IMR-90 (cell line): ENCODE results near the gene EXOC6. TPM values are rescaled to one million over a fixed set of nuclear protein-coding genes. Genes with fewer than 3 reads are reported as not detected.

Experiments used
- ATAC-seq: fragments of 200-7000 bp; cut with Tn5 transposase; 2 replicates; pipeline ENCODE4 v1.9.1; 2020; ENCODE audit warnings: low read depth, mild to moderate bottlenecking, moderate library complexity
- BruUV-seq: library from RNA; stranded (reverse); fragments of 400-500 nt; replicated peaks from 2 replicates; lab custom pipeline; 2021; lab: Mats Ljungman, UMichigan
- CTCF ChIA-PET: fragments of 300-600 bp; formaldehyde crosslinking; extraction: SDS; loops from one replicate; lab custom pipeline; 2021; ENCODE audit warnings: antibody characterized with exemption; lab: Yijun Ruan, JAX
- POLR2A ChIA-PET: fragments of 300-600 bp; sonication (Branson Sonifier 250); formaldehyde crosslinking; loops from one replicate; lab custom pipeline; 2022; ENCODE audit warnings: antibody characterized with exemption; ENCODE audit not compliant: unreplicated experiment; lab: Charles Lee
- DNase-seq: peaks from one replicate; pipeline ENCODE4 v3.0.0; 2013
- H2AFZ ChIP-seq: replicated peaks from 2 replicates; pipeline ENCODE3; 2013; ENCODE audit warnings: low read length, mild to moderate bottlenecking; ENCODE audit not compliant: poor library complexity
- H2AK5ac ChIP-seq: 2 replicates; pipeline ENCODE4 v1.6.1; 2013; ENCODE audit warnings: low read depth, low read length, inconsistent platforms
- H2AK9ac ChIP-seq: replicated peaks from 2 replicates; pipeline ENCODE3; 2013; ENCODE audit warnings: mild to moderate bottlenecking, low read depth, low read length, moderate library complexity; ENCODE audit not compliant: poor library complexity
- H2BK120ac ChIP-seq: 2 replicates; pipeline ENCODE4 v1.6.1; 2013; ENCODE audit warnings: low read depth, low read length, inconsistent platforms
- H2BK15ac ChIP-seq: 3 replicates; pipeline ENCODE4 v1.6.1; 2013; ENCODE audit warnings: low read depth, low read length, inconsistent platforms
- H2BK20ac ChIP-seq: 2 replicates; pipeline ENCODE4 v1.6.1; 2013; ENCODE audit warnings: low read depth, mild to moderate bottlenecking, inconsistent platforms, low read length, moderate library complexity
- H2BK5ac ChIP-seq: 2 replicates; pipeline ENCODE4 v1.6.1; 2013; ENCODE audit warnings: mild to moderate bottlenecking, low read depth, low read length, inconsistent platforms; ENCODE audit not compliant: poor library complexity, severe bottlenecking
- H3K14ac ChIP-seq: replicated peaks from 2 replicates; pipeline ENCODE4 v1.6.1; 2013; ENCODE audit warnings: low read depth, low read length, inconsistent platforms
- H3K18ac ChIP-seq: 2 replicates; pipeline ENCODE4 v1.6.1; 2013; ENCODE audit warnings: low read depth, low read length, control low read depth
- H3K23ac ChIP-seq: 2 replicates; pipeline ENCODE4 v1.6.1; 2013; ENCODE audit warnings: low read depth, low read length, inconsistent platforms
- H3K27ac ChIP-seq: 2 replicates; pipeline ENCODE4 v1.5.1; 2013; ENCODE audit warnings: mild to moderate bottlenecking, control low read depth, low read length; ENCODE audit not compliant: insufficient read depth
- H3K27me3 ChIP-seq: 2 replicates; pipeline ENCODE4 v1.6.1; 2013; ENCODE audit warnings: low read length; ENCODE audit not compliant: control insufficient read depth, insufficient read depth
- H3K36me3 ChIP-seq: 2 replicates; pipeline ENCODE4 v1.6.1; 2013; ENCODE audit warnings: low read length, mixed read lengths; ENCODE audit not compliant: control insufficient read depth, insufficient read depth
- H3K4ac ChIP-seq: 2 replicates; pipeline ENCODE4 v1.6.1; 2013; ENCODE audit warnings: low read depth, low read length, inconsistent platforms
- H3K4me1 ChIP-seq: 2 replicates; pipeline ENCODE4 v1.6.1; 2013; ENCODE audit warnings: low read length, mixed read lengths; ENCODE audit not compliant: control insufficient read depth, insufficient read depth
- H3K4me2 ChIP-seq: 2 replicates; pipeline ENCODE4 v1.6.1; 2013; ENCODE audit warnings: low read depth, mild to moderate bottlenecking, control low read depth, low read length, moderate library complexity
- H3K4me3 ChIP-seq: 2 replicates; pipeline ENCODE4 v1.5.1; 2013; ENCODE audit warnings: low read depth, mild to moderate bottlenecking, control low read depth, low read length, moderate library complexity; ENCODE audit not compliant: insufficient read depth
- H3K56ac ChIP-seq: 2 replicates; pipeline ENCODE4 v1.6.1; 2013; ENCODE audit warnings: low read length, inconsistent platforms; ENCODE audit not compliant: insufficient read depth; ENCODE audit errors: extremely low read depth
- H3K79me1 ChIP-seq, 2 experiments: 2 replicates each; pipeline ENCODE4 v1.6.1; 2013; ENCODE audit warnings: low read length in 2 of 2, inconsistent platforms in 1 of 2, low read depth in 1 of 2
- H3K9ac ChIP-seq: 2 replicates; pipeline ENCODE4 v1.6.1; 2013; ENCODE audit warnings: low read depth, low read length, control low read depth
- H3K9me1 ChIP-seq: 2 replicates; pipeline ENCODE4 v1.6.1; 2013; ENCODE audit warnings: low read length, inconsistent platforms; ENCODE audit not compliant: insufficient read depth
- H3K9me3 ChIP-seq: 2 replicates; pipeline ENCODE4 v1.6.1; 2013; ENCODE audit warnings: low read length; ENCODE audit not compliant: control insufficient read depth, insufficient read depth
- H4K20me1 ChIP-seq: 2 replicates; pipeline ENCODE4 v1.6.1; 2013; ENCODE audit warnings: low read length, inconsistent platforms; ENCODE audit not compliant: insufficient read depth
- H4K5ac ChIP-seq: 2 replicates; pipeline ENCODE4 v1.6.1; 2013; ENCODE audit warnings: mild to moderate bottlenecking, low read depth, low read length, control low read depth
- H4K8ac ChIP-seq, 2 experiments: 2 replicates each; pipeline ENCODE4 v1.6.1; 2013; ENCODE audit warnings: low read depth in 2 of 2, low read length in 2 of 2, control low read depth in 1 of 2, inconsistent platforms in 1 of 2
- H4K91ac ChIP-seq: 2 replicates; pipeline ENCODE4 v1.6.1; 2013; ENCODE audit warnings: low read depth, low read length, inconsistent platforms; ENCODE audit not compliant: insufficient read depth
- CEBPB ChIP-seq: IDR thresholded peaks from 2 replicates; pipeline ENCODE4 v1.6.1; 2012; ENCODE audit warnings: low read depth, low read length, improper control_type of control experiment
- SMC3 ChIP-seq: fragments of 150-350 bp; IDR thresholded peaks from 2 replicates; pipeline ENCODE4 v1.6.1; 2016; ENCODE audit warnings: low read depth, mild to moderate bottlenecking, antibody characterized with exemption, low read length, moderate library complexity
- WGBS, 2 experiments: methylation state at CpG; one replicate each; pipeline versions ENCODE4 v1.1.5 to v1.1.7; 2013; ENCODE audit warnings: missing lambda C conversion rate in 2 of 2; ENCODE audit not compliant: insufficient read length in 1 of 2; ENCODE audit errors: extremely low coverage in 2 of 2; 5-methylcytosine and 5-hydroxymethylcytosine counted together
- dilution Hi-C: fragments of 300-500 bp; cut with HindIII; formaldehyde crosslinking; loops from one replicate; pipeline ENCODE4 v1.14.3; 2018; ENCODE audit warnings: low sequenced_read_pairs; ENCODE audit not compliant: unreplicated experiment
- in situ Hi-C: fragments of 300-500 bp; cut with MboI; formaldehyde crosslinking; loops from 3 replicates; pipeline ENCODE4 v1.14.3; 2019; ENCODE audit warnings: low sequenced_read_pairs, inconsistent platforms, mixed read lengths
- intact Hi-C: fragments of 100-400 bp; cut with micrococcal nuclease; formaldehyde crosslinking; loops from 2 replicates; pipeline ENCODE4 v1.10.0; 2022
- polyA plus RNA-seq, 3 experiments: library from polyadenylated mRNA; depleted of rRNA; stranded (reverse); fragments of >200 nt; gene quantifications; 2 replicates each; pipeline ENCODE4 v1.2.3, GENCODE V29; 2012; ENCODE audit warnings: low replicate concordance in 1 of 3
- total RNA-seq: library from RNA; depleted of rRNA; stranded (reverse); fragments of >200 nt; gene quantifications from 2 replicates; pipeline ENCODE4 v1.2.3, GENCODE V29; 2012
- TF ChIP-seq, protein P1 (sequence below): fragments of 150-350 bp; IDR thresholded peaks from 2 replicates; pipeline ENCODE4 v1.6.1; 2017; ENCODE audit warnings: mild to moderate bottlenecking, antibody characterized with exemption, low read length, low read depth

Gene EXOC6
- total and polyA plus RNA-seq, 2 of the 4 experiments (the other 2 are of a cell fraction), result 4.5 to 11.5 TPM

DNA sequence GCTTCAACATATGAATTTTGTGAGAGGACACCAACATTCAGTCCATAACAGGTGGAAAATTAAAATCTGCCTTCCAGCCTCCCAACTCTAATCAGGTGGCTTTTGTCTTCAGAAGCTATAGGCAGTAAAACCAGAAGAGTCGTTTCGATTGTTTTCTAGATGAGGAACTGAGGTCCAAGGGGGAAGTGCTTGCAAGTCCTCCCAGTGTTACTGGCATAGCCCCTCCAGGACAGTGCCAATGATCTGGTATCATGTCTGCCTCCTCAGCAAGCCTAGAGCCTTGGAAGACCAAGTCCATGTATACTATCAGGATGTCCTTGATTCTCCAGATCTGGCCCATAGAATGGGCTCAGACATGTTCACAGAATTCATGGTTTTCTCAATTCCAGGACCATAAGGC is 242.3 kb downstream of the EXOC6 start:
- Histone ChIP-seq H3K9me1 (no peaks in the 10 kb centered on the region; the same call in 1 of the 2 replicates), H4K8ac (no peak overlapping the region), H2BK5ac (no peak overlapping the region), H2AK9ac (no peak overlapping the region), H3K36me3 (no peaks in the 10 kb centered on the region), H3K27me3 (peaks cover 25% of the 10 kb centered on the region), H3K4me3 (no peak overlapping the region), H3K9me3 (no peaks in the 10 kb centered on the region), H4K20me1 (no peaks in the 10 kb centered on the region), H2AFZ (no peak overlapping the region), H2BK15ac (no peak overlapping the region), H4K5ac (no peak overlapping the region), H4K91ac (no peak overlapping the region), H3K4me2 (no peak overlapping the region), H3K14ac (no peak overlapping the region), H2BK120ac (no peak overlapping the region), H3K18ac (no peak overlapping the region), H3K79me1 (no peaks in the 10 kb centered on the region), H2AK5ac (no peak overlapping the region), H3K4me1 (no peaks in the 10 kb centered on the region), H3K56ac (no peak overlapping the region), H3K27ac (no peak overlapping the region), H3K9ac (no peak overlapping the region), H3K23ac (no peak overlapping the region; the same call in 1 of the 2 replicates), H2BK20ac (no peak overlapping the region), H3K4ac (no peak overlapping the region)
- WGBS, 2 experiments, result no CpG with 5 or more reads among the region's 2 CpGs
- intact Hi-C loops, result no loop called here
- POLR2A ChIA-PET, result no interaction called here
- ATAC-seq (no peak), DNase-seq (no peak)
- no TSS peak for BruUV-seq
- in situ Hi-C loops, result no loop called here
- dilution Hi-C loops, result no loop called here
- CTCF ChIA-PET, result no interaction called here
- TF ChIP-seq, protein P1, sequence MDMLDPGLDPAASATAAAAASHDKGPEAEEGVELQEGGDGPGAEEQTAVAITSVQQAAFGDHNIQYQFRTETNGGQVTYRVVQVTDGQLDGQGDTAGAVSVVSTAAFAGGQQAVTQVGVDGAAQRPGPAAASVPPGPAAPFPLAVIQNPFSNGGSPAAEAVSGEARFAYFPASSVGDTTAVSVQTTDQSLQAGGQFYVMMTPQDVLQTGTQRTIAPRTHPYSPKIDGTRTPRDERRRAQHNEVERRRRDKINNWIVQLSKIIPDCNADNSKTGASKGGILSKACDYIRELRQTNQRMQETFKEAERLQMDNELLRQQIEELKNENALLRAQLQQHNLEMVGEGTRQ, result no peak
- TF ChIP-seq SMC3 (no peak), CEBPB (no peak)
